Measurements from ENCODE around the gene ALG14. TPM values are rescaled to one million over a fixed set of nuclear protein-coding genes. Genes with fewer than 3 reads are reported as not detected.
"Not testable (repeated sequence)": the region's sequence is repeated elsewhere in the genome, so short reads cannot be mapped to it uniquely, and the experiment has no call there.

The ALG14 gene
- total RNA-seq, 1 donor from 2014 or later, result 4.6 TPM

DNA sequence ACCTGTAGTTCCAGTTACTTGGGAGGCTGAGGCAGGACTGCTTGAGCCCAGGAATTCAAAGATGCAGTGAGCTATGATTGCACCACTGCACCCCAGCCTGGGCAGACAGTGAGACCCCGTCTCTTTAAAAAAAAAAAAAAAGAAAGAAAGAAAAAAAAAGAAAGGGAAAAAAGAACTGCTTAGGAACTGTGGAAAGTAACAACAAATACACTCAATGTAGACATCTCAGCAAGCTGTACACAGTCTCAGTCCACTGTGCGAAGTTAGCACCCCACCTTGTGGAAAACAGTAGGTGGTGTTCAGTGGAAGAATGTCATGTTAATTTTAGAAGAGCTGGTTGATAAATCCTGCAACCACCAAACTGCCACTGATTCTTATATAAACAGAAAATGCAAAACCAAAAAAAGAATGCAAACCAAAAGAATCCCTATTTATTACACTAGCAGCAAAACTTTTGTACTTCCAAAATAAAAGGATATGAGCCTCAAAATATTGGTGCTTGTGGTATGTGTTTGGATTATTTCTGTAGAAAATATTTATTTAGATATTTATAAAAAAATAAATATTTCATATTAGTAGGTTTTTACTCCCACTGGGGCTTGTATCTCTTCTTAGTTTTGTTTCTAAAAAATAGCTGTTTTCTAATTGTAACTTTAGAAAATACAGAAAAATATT, 31.1 kb downstream of the ALG14 start:
- peak; percentile 72 for ATAC-seq

DNA sequence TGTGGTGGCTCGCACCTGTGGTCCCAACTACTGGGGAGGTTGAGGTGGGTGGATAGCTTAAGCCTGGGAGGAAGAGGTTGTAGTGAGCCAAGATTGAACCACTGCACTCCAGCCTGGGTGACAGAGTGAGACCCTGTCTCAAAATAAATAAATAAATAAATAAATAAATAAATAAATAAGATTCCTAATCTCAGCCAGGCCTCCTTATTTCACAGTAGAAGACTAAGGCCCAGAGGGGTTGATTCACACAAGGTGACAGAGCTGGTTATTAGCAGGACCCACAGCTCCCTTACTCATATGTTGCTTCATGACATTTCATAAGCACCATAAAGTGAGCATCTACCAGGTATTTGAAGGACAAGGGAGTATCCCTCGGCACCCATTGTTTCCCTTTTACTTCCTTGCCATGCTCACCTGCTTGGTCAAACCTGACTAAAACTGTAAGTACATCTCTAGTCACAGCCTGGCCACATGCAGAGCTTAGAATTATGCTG, 32.7 kb downstream of the ALG14 start:
- peak; percentile 94 for ATAC-seq

DNA sequence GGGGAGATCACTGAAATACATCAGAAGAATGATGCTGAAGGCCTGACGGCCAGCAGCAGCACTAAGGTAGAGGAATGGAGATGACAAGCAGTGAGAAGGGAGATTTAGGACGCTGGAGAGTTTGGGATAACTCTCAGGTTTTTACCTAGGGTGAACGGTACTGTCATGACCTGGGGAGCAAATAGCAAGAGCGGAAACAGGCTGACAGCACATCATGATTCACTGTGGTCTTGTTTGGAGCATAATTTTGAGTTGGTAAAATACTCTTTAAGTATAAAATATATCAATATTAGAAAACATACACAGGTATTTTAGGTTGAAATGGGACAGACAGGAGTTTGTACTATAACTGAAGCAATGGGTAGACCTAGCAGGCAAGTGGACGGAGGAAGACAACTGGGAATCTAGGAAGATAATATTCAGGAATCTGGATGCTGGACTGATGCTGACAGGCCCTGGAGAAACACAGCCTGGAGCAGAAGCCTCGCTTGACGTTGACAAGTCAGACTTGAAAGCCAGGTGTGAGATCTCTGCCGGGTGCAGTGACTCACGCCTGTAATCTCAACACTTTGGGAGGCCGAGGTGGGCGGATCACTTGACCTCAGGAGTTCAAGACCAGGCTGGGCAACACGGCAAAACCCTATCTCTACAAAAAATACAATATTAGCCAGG, 33.3 kb downstream of the ALG14 start:
- peak; percentile 61 for ATAC-seq

DNA sequence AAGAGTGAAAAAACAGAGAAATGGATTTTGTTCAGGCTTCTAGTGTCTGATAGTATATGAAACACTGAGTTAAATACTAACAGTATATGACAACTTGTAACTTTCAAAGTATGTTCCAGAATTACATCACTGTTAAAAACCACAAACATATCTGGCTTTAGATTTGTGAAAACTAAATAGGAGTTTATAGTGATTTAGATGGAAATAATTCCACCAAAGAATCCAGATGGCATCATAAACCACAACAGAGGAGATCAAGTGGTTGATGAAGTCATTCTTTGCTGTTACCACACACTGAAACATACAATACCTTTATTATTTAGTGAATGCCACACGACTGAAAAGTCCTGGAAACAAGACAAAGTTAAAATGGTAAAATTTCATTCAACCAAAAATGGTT, 37.2 kb downstream of the ALG14 start:
- no peak for ATAC-seq

DNA sequence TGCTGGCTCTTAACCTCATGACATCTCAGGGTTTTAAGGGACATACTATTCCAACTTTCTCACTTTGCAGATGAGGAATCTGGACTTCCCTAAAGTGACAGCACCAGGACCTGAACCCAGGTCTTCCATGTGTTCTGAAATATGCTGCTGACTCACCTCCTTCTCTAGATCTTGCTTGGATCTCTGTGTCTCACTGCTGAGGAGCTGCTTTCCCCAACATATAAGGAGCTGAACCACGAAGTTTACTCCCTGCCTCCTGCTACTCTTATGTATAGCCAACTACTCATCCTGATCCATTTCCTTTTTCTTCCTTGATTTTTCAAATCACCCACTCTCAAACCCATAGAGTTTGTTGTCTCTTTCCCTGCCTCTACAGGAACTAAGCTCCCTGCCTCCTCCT, 38.2 kb downstream of the ALG14 start:
- no peak for ATAC-seq

DNA sequence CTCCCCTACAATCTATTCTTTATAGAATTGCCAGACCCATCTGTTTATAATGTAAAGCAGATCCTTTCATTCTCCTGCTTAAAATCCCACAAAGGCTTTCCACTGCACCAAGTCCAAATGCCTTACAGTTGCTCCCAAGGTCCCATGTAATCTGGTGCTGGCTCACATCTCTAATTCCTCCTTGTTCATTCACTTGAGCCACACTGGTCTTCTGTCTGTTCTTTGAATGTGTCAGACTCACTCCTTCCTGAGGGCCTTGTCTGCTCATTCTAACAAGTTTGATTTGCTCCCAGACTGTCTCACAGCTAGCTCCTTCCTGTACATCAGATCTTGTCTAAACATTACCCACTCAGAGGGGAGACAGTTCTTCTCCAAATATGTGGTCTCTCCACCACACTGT, 38.9 kb downstream of the ALG14 start:
- no peak for ATAC-seq

DNA sequence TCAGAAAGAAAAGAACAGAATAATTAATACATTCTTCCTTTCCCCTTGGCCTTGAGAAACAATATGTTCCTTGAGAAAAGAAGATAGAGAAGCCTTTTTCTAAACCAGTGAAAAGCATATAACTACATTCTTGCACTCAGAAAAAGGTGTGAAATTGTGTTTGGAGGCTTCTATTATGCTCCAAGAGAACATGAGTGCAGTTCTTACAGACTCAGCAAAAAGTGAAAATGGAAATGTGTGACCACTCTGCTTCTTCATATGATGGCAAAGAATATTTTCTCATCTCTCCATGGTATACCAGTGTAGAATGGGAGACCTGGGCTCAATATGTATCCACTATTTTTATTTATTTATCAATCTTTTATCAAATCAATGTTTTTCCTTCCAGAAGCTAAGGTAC, 43.2 kb downstream of the ALG14 start:
- ATAC-seq, result no peak

DNA sequence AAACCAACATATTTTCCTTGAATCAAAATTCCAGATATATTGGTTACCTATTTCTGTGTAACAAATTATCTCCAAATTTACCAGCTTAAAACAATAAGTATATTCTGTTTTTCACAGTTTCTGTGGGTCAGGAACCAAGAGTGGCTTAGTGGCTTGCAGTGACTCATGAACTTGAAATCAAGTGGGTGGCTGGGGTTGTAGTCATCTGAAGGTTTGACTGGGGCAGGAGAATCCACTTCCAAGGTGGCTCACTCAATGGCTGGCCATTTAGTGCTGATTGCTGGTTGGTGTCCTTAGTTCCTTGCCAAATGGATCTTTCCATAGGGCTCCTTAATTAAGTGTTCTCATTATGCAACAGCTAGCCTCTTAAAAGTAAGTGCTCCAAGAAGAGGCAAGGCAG, 43.8 kb downstream of the ALG14 start:
- no peak for ATAC-seq

DNA sequence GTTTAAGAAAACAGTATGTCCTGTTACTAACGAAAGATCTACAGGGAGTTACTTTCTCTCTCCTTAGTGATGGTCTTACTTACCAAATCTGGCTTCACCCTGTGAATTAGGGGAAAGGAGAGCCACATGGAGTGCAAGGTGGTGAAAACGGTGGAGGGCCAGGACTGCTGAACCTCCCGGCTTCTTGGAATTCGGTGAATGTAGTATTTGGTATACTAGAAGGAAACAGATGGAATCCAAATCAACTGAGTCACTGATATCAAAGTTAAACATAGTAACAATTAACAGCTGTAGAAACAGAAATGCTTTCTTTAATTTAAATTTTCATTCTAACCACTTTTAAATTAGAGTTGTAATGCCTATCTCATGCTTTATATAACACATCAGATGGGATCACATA, 45.7 kb downstream of the ALG14 start:
- no peak for ATAC-seq

DNA sequence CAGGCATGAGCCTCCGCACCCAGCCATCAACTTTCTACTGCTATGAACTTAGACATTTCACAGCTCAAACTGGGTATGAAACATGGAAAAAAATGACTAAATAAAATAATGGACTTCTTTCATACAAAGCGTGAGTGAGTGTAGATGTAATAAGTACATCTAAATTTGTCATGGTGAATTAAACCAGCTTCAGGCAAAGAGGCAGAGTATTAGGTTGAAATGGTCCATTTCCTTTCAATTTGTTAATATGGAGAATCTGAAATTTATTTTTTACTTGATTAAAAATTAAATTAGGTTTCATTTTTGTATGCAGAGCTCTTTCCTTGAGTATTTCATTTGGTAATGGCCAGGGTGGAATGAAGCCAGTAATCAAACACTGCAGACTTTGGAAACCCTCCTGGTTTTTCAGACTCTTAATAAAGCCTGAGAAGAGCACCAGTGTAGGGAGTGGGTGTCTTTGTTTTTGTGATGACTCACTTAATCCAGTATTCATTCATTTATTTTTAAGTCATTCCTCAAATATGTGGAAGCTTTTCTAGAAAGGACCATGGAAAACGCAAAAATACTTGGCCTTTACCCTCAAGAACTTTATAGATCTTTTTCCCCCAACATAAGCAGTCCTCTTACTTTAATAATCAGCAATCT, 49.2 kb downstream of the ALG14 start:
- ATAC-seq, result no peak

DNA sequence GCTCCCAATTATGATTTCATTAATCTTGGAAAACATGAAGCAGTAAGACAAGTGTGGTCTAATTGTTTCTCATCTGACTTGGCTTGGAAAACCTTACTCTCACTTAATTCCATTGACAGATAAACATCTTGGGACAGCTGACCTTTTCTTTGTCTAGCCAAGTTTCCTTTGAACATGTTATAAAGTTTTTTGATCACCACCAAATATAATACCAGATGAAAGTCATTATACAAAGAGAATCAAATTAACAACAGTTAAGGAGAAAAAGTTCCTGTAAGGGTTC, 50.2 kb downstream of the ALG14 start:
- ATAC-seq, result no peak

DNA sequence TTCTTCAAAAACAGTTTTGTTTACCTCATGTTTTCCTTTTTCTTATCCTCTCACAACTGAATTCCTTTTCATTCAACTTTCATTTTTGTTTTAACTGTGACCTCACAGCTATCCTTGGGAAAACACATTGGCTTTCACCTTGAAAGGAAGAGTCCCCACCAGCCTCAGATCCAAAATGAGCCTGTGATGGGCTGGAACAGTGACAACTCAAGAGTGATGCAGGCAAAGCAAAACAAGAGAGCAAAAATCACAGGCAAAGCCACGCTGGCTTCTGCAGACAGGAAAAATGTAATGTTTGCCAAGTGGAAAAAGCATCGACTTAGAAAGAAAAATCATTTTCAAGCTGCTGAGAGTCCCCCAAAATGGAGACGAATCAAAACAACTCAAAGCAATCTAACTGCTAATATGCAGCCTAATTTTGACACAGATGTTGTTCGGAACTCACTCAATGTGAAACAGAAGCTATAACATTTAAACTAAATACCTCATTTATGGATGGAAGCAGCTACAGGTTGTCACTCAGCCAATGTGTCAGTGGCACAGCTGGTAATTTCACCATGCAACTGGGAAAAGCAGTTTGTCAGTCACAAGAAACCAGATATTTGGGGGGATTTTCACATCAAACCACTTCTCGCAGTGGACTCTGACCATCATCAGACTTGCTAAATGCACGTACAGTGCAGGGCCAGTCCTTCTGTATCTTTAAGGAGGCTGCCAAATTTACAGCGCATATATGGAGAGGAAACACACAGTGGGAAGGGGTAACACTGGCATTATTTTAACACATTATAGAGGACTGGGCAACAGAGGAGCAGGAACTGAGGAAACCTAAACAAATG, 50.7 kb downstream of the ALG14 start:
- ATAC-seq, result no peak

DNA sequence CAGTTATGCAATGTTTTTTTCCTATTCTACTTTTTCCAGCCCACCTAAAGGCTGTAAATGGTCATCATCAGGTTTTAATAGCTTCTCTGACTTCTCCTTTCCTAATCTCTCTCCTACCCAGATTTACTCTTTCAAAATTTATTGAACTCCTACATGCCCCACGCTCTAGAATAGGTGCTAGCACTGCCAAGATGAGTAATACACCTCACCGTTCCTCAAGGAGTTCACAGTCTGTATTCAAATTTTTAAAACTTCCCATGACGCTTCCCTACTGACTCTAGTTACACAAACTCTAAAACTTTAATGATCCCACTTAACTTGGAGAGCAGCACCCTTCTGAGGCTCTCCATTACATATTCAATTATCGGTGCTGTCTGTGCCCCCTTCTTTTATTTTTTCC, 51.6 kb downstream of the ALG14 start:
- ATAC-seq, result peak; percentile 73

DNA sequence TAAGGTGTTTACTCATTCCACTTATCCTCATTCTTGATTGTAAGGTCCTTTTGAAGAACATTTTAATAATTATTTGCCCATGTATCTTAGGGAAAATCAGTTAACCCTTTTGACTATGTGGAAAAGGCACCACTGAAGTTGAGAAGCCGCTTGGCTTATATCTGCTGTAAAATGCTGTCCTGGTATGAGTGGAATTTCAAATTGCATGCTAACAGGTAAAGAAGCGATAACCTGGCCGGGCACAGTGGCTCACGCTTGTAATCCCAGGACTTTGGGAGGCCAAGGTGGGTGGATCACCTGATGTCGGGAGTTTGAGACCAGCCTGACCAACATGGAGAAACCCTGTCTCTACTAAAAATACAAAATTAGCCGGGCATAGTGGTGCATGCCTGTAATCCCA, 53.3 kb downstream of the ALG14 start:
- not testable (repeated sequence) for ATAC-seq

DNA sequence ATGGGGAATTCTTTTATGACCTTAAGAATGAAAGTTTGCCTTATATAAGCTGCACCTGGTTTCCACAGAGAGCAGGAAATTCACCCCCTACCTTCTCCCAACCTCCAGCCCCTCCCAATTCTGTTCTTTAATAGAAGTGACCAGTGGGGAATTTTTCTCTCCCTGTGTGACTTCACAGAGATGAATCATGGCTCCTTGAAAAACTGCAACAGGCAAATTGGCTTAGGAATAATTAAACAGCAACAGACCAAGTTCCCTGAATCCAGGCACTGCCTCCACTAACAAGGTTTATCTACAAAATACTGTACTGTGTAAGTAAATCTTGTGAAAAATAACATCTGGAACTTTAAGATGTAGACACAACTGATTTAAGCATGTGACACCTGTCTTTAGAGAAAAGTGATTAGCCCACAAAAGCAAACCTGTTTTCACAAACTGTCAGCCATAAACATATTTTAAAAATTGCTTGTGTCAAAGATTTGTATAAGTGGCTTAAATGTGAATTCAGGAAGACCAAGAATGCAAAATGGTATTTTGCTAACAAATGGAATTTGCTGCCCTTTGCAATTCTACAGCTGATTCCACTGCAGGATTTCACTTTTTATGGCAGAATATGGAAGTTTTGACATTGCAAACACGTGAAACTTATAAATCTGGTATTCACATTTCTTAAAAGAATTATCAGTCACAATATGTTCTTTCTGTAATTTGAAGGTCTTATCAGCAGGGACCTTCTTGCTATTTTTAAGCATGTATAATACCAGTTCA, 54.0 kb downstream of the ALG14 start:
- peak; percentile 49 for ATAC-seq

DNA sequence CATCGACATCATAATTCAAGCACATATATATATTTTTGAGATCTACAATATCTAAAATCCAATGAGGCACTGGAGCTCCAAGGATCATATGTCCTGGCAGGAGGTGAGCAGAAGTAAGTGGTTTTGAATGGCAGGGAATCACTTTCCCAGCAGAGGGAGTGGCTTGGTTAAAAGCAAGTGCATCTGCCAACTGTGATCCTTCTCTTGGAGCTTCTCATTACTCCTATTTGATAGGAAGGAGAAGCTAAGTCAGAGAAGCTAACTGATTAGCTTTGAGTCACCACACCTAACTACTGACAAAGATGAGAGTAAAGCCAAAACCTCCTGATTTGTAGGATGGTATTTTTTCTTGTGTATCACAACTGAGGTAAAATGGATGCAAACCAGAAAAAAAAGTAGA, 55.0 kb downstream of the ALG14 start:
- no peak for ATAC-seq

DNA sequence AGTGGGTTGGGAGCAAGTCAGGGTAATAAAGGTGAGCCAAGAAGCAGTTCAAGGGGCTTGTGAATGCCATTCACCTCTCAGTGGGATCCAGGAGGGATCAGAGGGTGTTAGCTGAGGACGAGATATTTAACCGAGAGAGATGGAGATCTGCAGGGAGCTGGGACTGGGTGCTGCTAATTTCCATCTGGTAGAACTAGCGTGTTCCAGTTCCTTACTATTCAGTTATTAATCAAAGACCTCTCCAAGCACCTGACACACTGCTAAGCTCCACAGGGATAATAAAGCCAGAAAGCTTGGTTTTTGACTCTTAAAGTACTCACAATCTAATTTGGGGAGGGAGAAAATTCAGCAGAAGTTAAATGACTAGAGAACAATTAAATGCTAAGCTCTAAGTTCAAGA, 57.7 kb downstream of the ALG14 start:
- ATAC-seq, result no peak

DNA sequence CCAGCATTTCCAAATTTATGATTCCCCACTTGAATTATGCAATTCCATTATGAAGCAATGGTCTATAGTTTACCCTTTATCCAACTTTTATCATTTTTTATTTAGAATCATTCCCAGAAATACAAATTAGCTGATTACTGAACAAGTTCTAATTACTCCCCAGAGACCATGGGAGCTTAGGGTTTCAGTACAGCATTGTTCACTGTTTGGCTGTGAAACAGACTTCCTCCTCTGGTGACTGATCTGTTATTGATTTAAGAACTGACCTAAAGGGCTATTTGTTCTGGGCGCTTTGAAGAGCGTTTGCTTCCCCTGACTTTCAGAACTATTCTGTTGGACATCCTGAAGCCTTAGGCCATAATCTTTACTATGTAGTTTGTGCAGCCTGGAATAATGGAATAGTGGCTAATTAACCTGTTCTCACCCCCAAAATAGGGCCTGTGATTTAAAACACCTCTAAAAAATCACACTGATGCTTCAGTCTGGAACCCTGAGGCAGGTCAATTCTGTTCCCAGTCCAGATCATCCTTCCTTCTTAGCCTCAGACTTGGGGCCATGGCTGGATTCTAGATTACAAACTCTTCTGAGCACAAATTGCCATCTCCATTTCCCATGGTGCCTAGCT, 58.7 kb downstream of the ALG14 start:
- no peak for ATAC-seq

DNA sequence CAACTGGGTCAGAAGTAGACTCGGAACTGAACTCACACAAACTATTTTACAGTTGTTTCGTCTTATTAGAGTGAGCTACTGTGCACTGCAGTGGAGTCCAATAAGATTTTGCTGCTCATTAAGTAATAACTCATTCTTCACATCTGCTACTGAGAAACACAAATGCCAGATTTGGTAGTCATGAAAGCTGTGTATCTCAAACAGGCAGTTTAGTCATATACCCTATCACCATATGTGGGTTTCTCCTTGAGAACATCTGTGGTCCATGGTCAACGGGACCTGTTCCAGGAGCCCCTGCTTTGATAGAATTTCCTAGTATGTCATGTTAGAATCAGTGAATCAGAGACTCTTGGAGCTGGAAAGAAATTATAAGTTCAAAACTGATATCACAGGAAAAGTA, 60.4 kb downstream of the ALG14 start:
- no peak for ATAC-seq

DNA sequence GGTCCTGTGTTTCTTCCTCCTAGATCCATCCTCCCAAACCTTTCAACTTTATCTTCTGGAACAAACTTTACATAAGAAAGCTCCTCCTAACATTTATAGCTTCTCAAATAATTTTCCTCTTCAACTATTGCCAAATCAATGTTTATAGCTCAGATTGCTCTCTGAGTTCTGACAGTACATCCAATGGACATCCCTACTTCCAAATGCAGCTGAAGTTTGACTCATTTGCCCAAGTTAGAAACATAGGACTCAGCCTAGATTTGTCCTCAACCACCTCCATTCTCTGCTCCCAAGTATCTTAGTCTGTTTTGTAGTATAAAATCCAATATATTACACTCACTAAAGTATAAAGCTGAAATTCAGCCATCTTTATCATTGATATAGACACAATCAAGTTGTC, 62.6 kb downstream of the ALG14 start:
- no peak for ATAC-seq

DNA sequence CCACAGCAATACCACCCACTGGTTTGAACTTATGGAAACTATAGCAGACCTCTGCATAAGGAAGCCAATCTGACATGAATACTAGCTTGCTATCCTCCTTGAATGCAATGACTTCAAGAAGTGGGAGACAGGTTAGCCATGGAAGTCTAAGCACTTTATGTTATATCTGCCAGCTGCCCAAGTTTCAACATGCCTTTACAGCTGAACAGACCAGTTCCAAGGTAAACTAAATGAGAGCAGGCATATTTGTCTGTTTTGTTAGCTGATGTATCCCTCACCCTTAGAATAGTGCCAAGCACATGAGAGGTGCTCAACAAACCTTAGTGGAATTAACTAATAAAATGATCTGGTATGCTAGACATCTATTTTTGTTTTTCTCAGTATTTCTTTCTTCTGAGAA, 65.1 kb downstream of the ALG14 start:
- peak; percentile 91 for ATAC-seq

DNA sequence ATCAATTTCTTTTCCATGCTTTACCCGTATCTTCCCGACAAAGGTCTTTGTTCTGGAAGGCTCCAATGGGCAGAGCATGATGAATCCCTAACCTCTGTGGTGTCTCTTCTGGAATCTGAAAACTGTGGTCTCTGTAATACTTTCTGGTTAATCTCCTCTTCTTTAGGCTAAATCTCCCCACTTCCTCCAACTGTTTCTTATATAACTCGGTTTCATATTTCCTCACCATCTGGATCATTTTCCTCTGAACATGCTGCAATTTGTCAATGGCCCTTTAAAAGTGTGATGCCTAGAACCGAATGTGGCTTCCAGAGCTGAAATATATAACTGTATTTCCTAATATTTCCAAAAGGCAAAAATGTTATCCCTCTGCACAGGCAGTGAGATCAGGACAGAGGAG, 66.1 kb downstream of the ALG14 start:
- ATAC-seq, result no peak

Data from esophagus mucosa (tissue), 1 donor.